Activated CD8-positive, alpha-beta memory T cell treated with anti-CD3 and anti-CD28 coated beads for 36 hours (primary cell): Measurements from ENCODE around the gene KCNMA1. TPM values are rescaled to one million over a fixed set of nuclear protein-coding genes. Genes with fewer than 3 reads are reported as not detected.

Source experiments
- CTCF ChIA-PET: fragments of 350-600 bp; sonication (Branson Sonifier 250); formaldehyde crosslinking; loops from one replicate; lab custom pipeline; 2021; ENCODE audit warnings: antibody characterized with exemption; lab: Charles Lee
- POLR2A ChIA-PET: fragments of 350-600 bp; sonication (Branson Sonifier 250); formaldehyde crosslinking; loops from one replicate; lab custom pipeline; 2021; ENCODE audit warnings: antibody characterized with exemption; lab: Charles Lee
- total RNA-seq, 2 experiments: library from RNA; stranded (reverse); gene quantifications; one replicate each; pipeline ENCODE4 v1.2.3, GENCODE V29; 2021

The KCNMA1 gene
- total RNA-seq, 2 experiments from 2014 or later: not detected

DNA sequence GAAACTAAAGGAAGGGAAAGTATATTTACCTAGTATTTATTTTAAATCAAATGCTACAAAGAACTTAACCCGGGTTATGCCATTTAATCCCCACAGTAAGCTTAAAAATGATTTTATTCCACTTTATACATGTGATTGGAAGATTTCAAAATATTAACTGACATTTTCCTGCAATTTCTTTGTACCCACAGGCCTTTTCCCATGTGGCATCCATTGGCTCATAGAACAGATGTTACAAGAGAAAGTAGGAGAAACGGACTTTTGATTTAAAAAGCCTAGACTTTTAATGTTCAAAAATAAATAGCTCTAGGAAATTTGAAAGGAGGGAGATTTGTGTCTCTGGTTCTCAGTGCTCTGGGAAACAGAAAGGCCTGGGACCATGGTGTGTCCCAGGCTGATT, 807.9 kb downstream of the KCNMA1 start:
- CTCF ChIA-PET: no interaction called here

More for the DNA sequence above, 807.9 kb downstream of the KCNMA1 start:
- POLR2A ChIA-PET: no interaction called here
